CD4-positive, alpha-beta T cell (primary cell): ENCODE results near the gene GNPTAB. TPM values are rescaled to one million over a fixed set of nuclear protein-coding genes. Genes with fewer than 3 reads are reported as not detected.

Source experiments
- ATAC-seq: fragments of 200-7000 bp; cut with Tn5 transposase; one replicate; pipeline ENCODE4 v1.10.0; 2022; ENCODE audit warnings: mild to moderate bottlenecking; ENCODE audit not compliant: poor library complexity
- CTCF ChIA-PET: fragments of 350-600 bp; sonication (Branson Sonifier 250); formaldehyde crosslinking; loops from one replicate; lab custom pipeline; 2021; ENCODE audit warnings: antibody characterized with exemption, inconsistent platforms; lab: Charles Lee
- POLR2A ChIA-PET: fragments of 350-600 bp; sonication (Branson Sonifier 250); formaldehyde crosslinking; loops from one replicate; lab custom pipeline; 2021; ENCODE audit warnings: antibody characterized with exemption, inconsistent platforms; lab: Charles Lee
- DNase-seq, 14 experiments: peaks; one replicate each; pipeline ENCODE4 v3.0.0-alpha.2; 2013 to 2020; ENCODE audit warnings: mixed read lengths in 2 of 14
- H3K27ac ChIP-seq, 2 donors: one replicate each; pipeline versions ENCODE4 v1.5.1 to v1.7.0; 2013; ENCODE audit warnings: low read length in 2 of 2, low read depth in 1 of 2, mild to moderate bottlenecking in 1 of 2
- H3K27me3 ChIP-seq, 2 experiments: 1 replicate in 1 of 2; 2 replicates in 1 of 2; pipeline versions ENCODE4 v1.6.1 to v1.7.0; 2013; ENCODE audit warnings: low read length in 2 of 2, control low read depth in 1 of 2, mild to moderate bottlenecking in 1 of 2, moderate library complexity in 1 of 2; ENCODE audit not compliant: insufficient read depth in 2 of 2, control insufficient read depth in 1 of 2
- H3K36me3 ChIP-seq: one replicate; pipeline ENCODE4 v1.6.1; 2013; ENCODE audit warnings: low read length, control low read depth; ENCODE audit not compliant: insufficient read depth
- H3K4me1 ChIP-seq: one replicate; pipeline ENCODE4 v1.6.1; 2013; ENCODE audit warnings: low read length, control low read depth; ENCODE audit not compliant: insufficient read depth
- H3K4me3 ChIP-seq: one replicate; pipeline ENCODE4 v1.5.1; 2013; ENCODE audit warnings: mild to moderate bottlenecking, low read length, moderate library complexity
- H3K9me3 ChIP-seq, 2 experiments: 1 replicate in 1 of 2; 2 replicates in 1 of 2; pipeline versions ENCODE4 v1.6.1 to v1.7.0; 2013; ENCODE audit warnings: low read length in 2 of 2, mild to moderate bottlenecking in 2 of 2, control low read depth in 1 of 2, moderate library complexity in 1 of 2; ENCODE audit not compliant: control insufficient read depth in 1 of 2, insufficient read depth in 1 of 2
- H3K27ac Mint-ChIP-seq: one replicate; pipeline ENCODE4 v1.8.0; 2020; ENCODE audit warnings: mixed read lengths
- H3K27me3 Mint-ChIP-seq: one replicate; pipeline ENCODE4 v1.8.0; 2021; ENCODE audit warnings: mixed read lengths
- H3K36me3 Mint-ChIP-seq: one replicate; pipeline ENCODE4 v1.8.0; 2021; ENCODE audit warnings: low read depth, mixed read lengths
- H3K4me1 Mint-ChIP-seq: one replicate; pipeline ENCODE4 v1.8.0; 2021; ENCODE audit warnings: low read depth, mixed read lengths
- H3K4me3 Mint-ChIP-seq: one replicate; pipeline ENCODE4 v1.8.0; 2020; ENCODE audit warnings: mild to moderate bottlenecking, mixed read lengths
- H3K9me3 Mint-ChIP-seq: one replicate; pipeline ENCODE4 v1.8.0; 2020; ENCODE audit warnings: mixed read lengths
- intact Hi-C, 2 experiments: fragments of 100-400 bp; cut with DNase I in 1 of 2; cut with micrococcal nuclease in 1 of 2; formaldehyde crosslinking; loops; one replicate each; pipeline versions ENCODE4 v1.15.1 to v1.9.0; 2023 to 2025; cut with DNase I, micrococcal nuclease
- total RNA-seq, 174 experiments: library from RNA in 2 of 174; stranded (reverse) in 2 of 174; gene quantifications; one replicate each; pipeline ENCODE4 v1.2.3 and lab custom pipeline; 2021 to 2026
- TF ChIP-seq, protein P1 (sequence below): fragments of 200-600 bp; IDR thresholded peaks from one replicate; pipeline ENCODE4 v1.8.0; 2022; ENCODE audit warnings: antibody characterized with exemption, mild to moderate bottlenecking

The GNPTAB gene
- total RNA-seq, 2 experiments from 2014 or later: 38.2 to 43.8 TPM

DNA sequence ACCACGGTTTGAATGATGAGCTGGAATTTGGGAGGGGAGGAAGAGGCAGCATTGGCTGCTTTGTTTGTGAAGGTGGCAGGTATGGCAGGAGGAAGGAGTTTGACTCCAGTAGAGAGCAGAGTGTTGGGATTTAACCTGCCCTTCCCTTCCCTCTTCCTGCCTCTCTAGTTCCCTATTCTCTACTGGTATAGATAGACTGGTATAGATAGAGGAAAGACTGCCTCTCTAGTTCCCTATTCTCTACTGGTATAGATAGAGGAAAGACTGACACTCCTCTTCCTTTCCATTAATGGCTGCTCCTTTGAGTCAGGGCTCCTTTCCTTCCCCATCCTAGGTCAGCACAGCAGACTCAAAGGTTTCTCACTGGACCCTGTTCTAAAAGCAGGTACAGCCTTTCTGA lies 83.1 kb downstream of the GNPTAB start:
- TF ChIP-seq, protein P1, sequence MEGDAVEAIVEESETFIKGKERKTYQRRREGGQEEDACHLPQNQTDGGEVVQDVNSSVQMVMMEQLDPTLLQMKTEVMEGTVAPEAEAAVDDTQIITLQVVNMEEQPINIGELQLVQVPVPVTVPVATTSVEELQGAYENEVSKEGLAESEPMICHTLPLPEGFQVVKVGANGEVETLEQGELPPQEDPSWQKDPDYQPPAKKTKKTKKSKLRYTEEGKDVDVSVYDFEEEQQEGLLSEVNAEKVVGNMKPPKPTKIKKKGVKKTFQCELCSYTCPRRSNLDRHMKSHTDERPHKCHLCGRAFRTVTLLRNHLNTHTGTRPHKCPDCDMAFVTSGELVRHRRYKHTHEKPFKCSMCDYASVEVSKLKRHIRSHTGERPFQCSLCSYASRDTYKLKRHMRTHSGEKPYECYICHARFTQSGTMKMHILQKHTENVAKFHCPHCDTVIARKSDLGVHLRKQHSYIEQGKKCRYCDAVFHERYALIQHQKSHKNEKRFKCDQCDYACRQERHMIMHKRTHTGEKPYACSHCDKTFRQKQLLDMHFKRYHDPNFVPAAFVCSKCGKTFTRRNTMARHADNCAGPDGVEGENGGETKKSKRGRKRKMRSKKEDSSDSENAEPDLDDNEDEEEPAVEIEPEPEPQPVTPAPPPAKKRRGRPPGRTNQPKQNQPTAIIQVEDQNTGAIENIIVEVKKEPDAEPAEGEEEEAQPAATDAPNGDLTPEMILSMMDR: no peak
- Mint-ChIP-seq H3K4me3 (no peak overlapping the region), H3K27ac (no peak overlapping the region), H3K36me3 (peaks cover 87% of the 10 kb centered on the region), H3K4me1 (peaks cover 3% of the 10 kb centered on the region), H3K27me3 (no peaks in the 10 kb centered on the region), H3K9me3 (no peaks in the 10 kb centered on the region)
- Histone ChIP-seq H3K36me3 (peaks cover 54% of the 10 kb centered on the region), H3K4me3 (no peak overlapping the region), H3K4me1 (peaks cover 9% of the 10 kb centered on the region), H3K27ac (no peak overlapping the region), H3K27me3 (no peaks in the 10 kb centered on the region), H3K9me3 (no peaks in the 10 kb centered on the region)
- ChIA-PET POLR2A (no interaction called here), CTCF (interaction anchor here (1.2 to 1.8 kb wide), 3 partner anchors 9 to 83 kb away, joined by 3 to 4 read pairs (median 4); partner anchors contain the start of gene GNPTAB)
- DNase-seq (no peak), ATAC-seq (no peak)
- intact Hi-C loops: no loop called here

DNA sequence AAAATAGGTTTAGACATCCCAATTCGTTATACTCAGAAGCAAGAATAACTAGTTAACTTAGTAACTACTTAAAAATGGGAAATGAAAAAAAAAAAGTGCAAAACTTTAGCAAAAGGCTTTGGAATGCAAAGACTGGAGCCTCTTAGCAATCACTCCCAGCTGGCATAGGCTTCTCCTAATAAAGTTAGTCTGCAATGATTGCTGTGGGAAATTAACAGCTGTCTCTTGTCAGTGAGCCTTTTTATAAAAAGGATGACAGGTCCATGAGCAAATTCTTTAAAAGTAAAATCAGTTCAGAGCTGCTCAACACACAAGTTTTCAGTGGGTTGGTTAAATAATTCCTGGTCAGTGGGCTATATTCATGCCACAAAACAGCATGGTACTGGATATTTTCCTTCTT lies 84.1 kb downstream of the GNPTAB start:
- intact Hi-C loops: no loop called here
- H3K9me3 Mint-ChIP-seq: no peaks in the 10 kb centered on the region
- TF ChIP-seq, protein P1: no peak
- no peak overlapping the region for H3K4me3 ChIP-seq
- H3K4me1 ChIP-seq: peaks cover 9% of the 10 kb centered on the region
- peaks cover 3% of the 10 kb centered on the region for H3K4me1 Mint-ChIP-seq
- DNase-seq (no peak), ATAC-seq (no peak)
- no peak overlapping the region for H3K27ac Mint-ChIP-seq
- peaks cover 86% of the 10 kb centered on the region for H3K36me3 Mint-ChIP-seq
- no peaks in the 10 kb centered on the region for H3K27me3 Mint-ChIP-seq
- H3K27ac ChIP-seq: no peak overlapping the region
- ChIA-PET CTCF (interaction anchor here (1.0 to 1.8 kb wide), 4 partner anchors 10 to 84 kb away, joined by 3 to 4 read pairs (median 4); partner anchors contain the start of gene GNPTAB), POLR2A (no interaction called here)
- H3K4me3 Mint-ChIP-seq: no peak overlapping the region
- no peaks in the 10 kb centered on the region for H3K9me3 ChIP-seq
- H3K36me3 ChIP-seq: peaks cover 46% of the 10 kb centered on the region
- no peaks in the 10 kb centered on the region for H3K27me3 ChIP-seq

DNA sequence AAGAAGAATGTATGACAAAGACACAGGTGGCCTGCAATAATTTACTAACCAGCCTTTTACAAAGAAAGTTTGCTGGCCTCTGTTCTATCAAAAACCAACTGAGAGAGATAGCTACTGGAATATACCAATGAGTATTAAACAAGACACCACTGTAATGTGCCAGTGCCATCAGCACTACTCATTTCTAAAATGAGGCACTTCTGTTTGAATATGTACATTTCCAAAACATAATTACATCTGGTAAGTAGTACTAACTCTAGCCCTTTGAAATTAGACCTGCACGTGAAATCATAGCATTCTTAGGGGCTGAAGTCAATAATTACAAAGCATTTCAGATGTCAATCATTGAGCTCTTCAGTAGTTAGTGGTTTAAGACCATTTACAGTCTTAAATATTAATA lies 84.6 kb downstream of the GNPTAB start:
- H3K27ac ChIP-seq: no peak overlapping the region
- H3K4me3 ChIP-seq: no peak overlapping the region
- TF ChIP-seq, protein P1: no peak
- peaks cover 3% of the 10 kb centered on the region for H3K4me1 Mint-ChIP-seq
- POLR2A ChIA-PET: no interaction called here
- no peaks in the 10 kb centered on the region for H3K27me3 ChIP-seq
- H3K36me3 ChIP-seq: peaks cover 41% of the 10 kb centered on the region
- intact Hi-C loops: no loop called here
- CTCF ChIA-PET: interaction anchor here (1.0 to 1.8 kb wide), 3 partner anchors 10 to 64 kb away, joined by 3 to 4 read pairs (median 4); no protein-coding TSS in a partner anchor
- DNase-seq (no peak), ATAC-seq (no peak)
- H3K27ac Mint-ChIP-seq: no peak overlapping the region
- H3K36me3 Mint-ChIP-seq: peaks cover 83% of the 10 kb centered on the region
- H3K9me3 Mint-ChIP-seq: no peaks in the 10 kb centered on the region
- H3K27me3 Mint-ChIP-seq: no peaks in the 10 kb centered on the region
- H3K9me3 ChIP-seq: no peaks in the 10 kb centered on the region
- H3K4me1 ChIP-seq: peaks cover 9% of the 10 kb centered on the region
- H3K4me3 Mint-ChIP-seq: no peak overlapping the region
